Spleen (tissue), 7 donors: ENCODE results near the gene EMC9.

Experiments
- POLR2A ChIP-seq, 3 donors: fragments of 450-650 bp; IDR thresholded peaks; one replicate each; pipeline ENCODE4 v1.5.1; 2017; ENCODE audit warnings: antibody characterized with exemption in 3 of 3, mild to moderate bottlenecking in 1 of 3
- POLR2AphosphoS5 ChIP-seq, 3 donors: sonication (generic); formaldehyde crosslinking; IDR thresholded peaks; one replicate each; pipeline ENCODE4 v1.5.1; 2017; ENCODE audit warnings: antibody characterized with exemption in 3 of 3
- TF ChIP-seq, protein P1 (sequence below), 11 experiments: fragments of 200-600 bp in 7 of 11; fragments of 450-650 bp in 4 of 11; sonication (generic) in 4 of 11; IDR thresholded peaks in 8 of 11; conservative IDR thresholded peaks in 3 of 11; 1 replicate in 7 of 11; 2 replicates in 4 of 11; pipeline versions ENCODE4 v1.4.0 to v1.8.0; 2016 to 2021; ENCODE audit warnings: antibody characterized with exemption in 11 of 11, inconsistent platforms in 4 of 11, mild to moderate bottlenecking in 1 of 11
- donor health status: DM: no; HTN: no; CAD: no; lungs with moderate emphysema.
- donor health status: DM: no; HTN: no; CAD: no.
- donor health status: DM: no; HTN: no; CAD: no.

DNA sequence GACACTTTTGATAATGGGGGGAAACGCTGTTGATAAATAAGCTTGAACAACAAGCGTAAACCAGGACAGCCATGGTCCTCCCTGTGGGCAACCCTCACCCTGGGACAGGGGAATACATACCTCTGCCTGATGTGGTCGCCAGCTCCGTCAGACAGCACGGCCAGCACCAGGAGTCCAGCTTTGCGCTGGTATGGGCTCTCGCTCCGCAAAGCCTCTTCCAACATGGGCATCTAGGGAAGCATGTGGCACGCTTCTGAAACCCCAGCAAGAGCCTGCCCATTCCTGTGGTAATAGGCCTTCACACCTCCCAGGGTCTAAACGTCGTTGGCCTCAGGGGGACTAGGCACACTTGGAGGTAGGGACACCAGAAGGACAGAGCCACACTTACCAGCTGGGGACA, 44.4 kb upstream of the EMC9 start:
- TF ChIP-seq, protein P1, sequence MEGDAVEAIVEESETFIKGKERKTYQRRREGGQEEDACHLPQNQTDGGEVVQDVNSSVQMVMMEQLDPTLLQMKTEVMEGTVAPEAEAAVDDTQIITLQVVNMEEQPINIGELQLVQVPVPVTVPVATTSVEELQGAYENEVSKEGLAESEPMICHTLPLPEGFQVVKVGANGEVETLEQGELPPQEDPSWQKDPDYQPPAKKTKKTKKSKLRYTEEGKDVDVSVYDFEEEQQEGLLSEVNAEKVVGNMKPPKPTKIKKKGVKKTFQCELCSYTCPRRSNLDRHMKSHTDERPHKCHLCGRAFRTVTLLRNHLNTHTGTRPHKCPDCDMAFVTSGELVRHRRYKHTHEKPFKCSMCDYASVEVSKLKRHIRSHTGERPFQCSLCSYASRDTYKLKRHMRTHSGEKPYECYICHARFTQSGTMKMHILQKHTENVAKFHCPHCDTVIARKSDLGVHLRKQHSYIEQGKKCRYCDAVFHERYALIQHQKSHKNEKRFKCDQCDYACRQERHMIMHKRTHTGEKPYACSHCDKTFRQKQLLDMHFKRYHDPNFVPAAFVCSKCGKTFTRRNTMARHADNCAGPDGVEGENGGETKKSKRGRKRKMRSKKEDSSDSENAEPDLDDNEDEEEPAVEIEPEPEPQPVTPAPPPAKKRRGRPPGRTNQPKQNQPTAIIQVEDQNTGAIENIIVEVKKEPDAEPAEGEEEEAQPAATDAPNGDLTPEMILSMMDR (IDR thresholded peaks at IDR 0.05 in 8 of 11, conservative IDR thresholded peaks at IDR 0.05 in 3 of 11): no peak
- TF ChIP-seq POLR2AphosphoS5 (IDR thresholded peaks at IDR 0.05): no peak
- TF ChIP-seq POLR2A (IDR thresholded peaks at IDR 0.05): no peak
